GM12891 (cell line): ENCODE data around the gene SSTR5.

Experiments used
- PAX5 ChIP-seq: IDR thresholded peaks from 2 replicates; pipeline ENCODE4 v1.6.1; 2011; ENCODE audit warnings: low read length, moderate library complexity, mild to moderate bottlenecking; ENCODE audit not compliant: insufficient read depth, severe bottlenecking
- POLR2A ChIP-seq: IDR thresholded peaks from 2 replicates; pipeline ENCODE4 v1.6.1; 2011; ENCODE audit warnings: low read depth, low read length, control low read depth
- POLR2AphosphoS5 ChIP-seq: IDR thresholded peaks from 2 replicates; pipeline ENCODE4 v1.6.1; 2011; ENCODE audit warnings: low read depth, low read length, control low read depth
- POU2F2 ChIP-seq: IDR thresholded peaks from 2 replicates; pipeline ENCODE4 v1.6.1; 2011; ENCODE audit warnings: low read depth, mild to moderate bottlenecking, control low read depth, low read length, moderate library complexity
- SPI1 ChIP-seq: IDR thresholded peaks from 2 replicates; pipeline ENCODE4 v1.6.1; 2011; ENCODE audit warnings: low read depth, low read length, control low read depth
- TAF1 ChIP-seq: IDR thresholded peaks from 2 replicates; pipeline ENCODE4 v1.6.1; 2011; ENCODE audit warnings: low read depth, low read length, control low read depth

DNA sequence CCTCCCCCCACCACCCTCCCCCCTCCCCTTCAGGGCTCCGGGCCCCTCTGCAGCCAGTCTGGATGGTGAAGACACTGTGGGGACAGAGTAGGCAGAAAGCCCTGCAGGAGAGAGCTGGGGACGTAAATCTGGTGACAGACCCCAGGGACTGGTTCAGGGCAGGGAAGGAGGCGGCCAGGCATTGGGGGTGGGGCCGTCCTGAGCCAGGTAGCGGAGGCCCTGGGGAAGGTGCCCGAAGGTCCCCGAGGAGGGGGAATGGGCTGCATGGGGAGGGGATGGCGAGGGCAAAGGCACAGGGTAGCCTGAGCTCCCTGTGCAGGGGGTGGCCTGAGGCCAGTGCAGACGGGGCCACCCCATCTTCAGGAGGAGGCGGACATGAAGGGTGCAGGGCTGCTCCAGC is 54.0 kb downstream of the SSTR5 start:
- TF ChIP-seq TAF1 (no peak), POLR2A (no peak), POLR2AphosphoS5 (no peak), PAX5 (no peak), POU2F2 (no peak), SPI1 (no peak)
